GM12865 (cell line): ENCODE measurements around the gene MROH8.

Source experiments
- DNase-seq: peaks from one replicate; pipeline ENCODE4 v3.0.0; 2010; ENCODE audit warnings: low read depth
- H3K4me3 ChIP-seq: 2 replicates; pipeline ENCODE4 v1.5.1; 2011; ENCODE audit warnings: mild to moderate bottlenecking, low read depth, low read length, control low read depth
- TF ChIP-seq, protein P1 (sequence below): IDR thresholded peaks from 2 replicates; pipeline ENCODE4 v1.5.1; 2011; ENCODE audit warnings: low read length, control low read depth, low read depth, inconsistent platforms; ENCODE audit not compliant: insufficient read depth; ENCODE audit errors: missing control alignments

MROH8 gene

DNA sequence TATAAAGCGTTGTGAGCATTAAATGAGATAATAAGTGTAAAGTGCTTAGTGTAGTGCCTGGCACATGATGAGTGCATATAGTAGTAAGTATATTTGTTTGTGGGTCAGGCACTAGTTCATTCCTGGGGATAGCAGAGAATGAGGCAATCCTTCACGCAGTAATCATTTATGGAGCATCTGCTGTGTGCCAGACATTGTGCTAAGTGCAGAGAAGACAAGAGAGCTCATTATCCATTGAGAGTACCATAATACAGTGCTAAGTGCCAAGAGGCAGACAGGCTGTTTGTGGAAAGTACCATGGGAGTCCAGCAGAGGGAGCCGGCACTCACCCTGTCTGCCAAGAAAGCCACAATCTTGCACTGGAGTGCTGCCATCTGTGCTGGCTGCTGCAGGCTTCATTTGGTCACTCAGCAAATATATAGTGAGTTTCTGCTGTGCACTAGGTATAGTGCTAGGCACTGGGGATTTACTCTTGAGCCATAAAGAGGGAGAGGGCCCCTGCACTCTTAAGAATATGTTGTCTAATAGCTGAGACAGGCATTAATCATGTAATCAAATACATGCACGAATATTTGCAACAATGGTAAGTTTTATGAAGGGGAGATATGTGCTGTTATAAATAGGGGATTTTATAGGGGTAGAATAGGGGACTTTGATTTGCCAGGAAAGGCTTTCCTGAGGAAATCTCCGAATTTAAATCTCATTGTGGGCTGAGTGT, 12.9 kb upstream of the MROH8 start:
- TF ChIP-seq, protein P1, sequence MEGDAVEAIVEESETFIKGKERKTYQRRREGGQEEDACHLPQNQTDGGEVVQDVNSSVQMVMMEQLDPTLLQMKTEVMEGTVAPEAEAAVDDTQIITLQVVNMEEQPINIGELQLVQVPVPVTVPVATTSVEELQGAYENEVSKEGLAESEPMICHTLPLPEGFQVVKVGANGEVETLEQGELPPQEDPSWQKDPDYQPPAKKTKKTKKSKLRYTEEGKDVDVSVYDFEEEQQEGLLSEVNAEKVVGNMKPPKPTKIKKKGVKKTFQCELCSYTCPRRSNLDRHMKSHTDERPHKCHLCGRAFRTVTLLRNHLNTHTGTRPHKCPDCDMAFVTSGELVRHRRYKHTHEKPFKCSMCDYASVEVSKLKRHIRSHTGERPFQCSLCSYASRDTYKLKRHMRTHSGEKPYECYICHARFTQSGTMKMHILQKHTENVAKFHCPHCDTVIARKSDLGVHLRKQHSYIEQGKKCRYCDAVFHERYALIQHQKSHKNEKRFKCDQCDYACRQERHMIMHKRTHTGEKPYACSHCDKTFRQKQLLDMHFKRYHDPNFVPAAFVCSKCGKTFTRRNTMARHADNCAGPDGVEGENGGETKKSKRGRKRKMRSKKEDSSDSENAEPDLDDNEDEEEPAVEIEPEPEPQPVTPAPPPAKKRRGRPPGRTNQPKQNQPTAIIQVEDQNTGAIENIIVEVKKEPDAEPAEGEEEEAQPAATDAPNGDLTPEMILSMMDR, result peak; percentile 97
- no peak overlapping the region for H3K4me3 ChIP-seq

DNA sequence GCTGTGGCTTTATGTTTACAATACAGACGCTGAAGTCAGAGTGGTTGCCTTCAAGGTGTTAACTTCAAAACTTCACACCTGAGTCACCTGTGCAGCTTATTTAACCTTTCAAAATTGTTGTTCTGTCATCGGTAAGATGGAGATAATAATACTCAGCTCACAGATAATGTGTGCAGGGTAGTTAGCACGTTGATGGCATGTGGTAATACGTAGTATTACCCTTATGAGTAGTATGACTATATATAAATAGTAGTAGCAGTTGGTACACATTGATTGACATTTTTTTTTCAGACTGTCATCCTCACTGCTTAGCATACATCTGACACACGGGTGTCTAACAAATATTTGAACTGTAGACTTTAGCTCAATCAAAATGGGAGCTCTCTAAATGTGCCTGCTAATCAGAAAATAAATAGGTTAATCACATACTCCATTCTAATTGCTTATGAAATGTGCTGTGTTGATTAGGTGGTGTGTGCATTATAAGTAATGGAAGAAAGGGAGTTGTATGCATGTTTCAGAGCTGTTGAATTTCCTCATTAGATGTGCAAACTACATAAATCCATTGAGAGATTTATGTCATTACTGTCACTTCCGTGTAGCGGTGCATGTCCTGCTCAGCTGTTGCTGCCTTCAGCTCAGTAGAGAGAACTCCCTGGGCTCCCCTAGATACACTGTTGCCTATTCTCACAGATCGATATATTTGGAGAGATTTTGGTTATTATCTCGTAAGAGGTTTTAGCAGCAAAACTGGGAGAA, 11.2 kb upstream of the MROH8 start:
- TF ChIP-seq, protein P1, result no peak
- no peak overlapping the region for H3K4me3 ChIP-seq
- no peak for DNase-seq

More for the DNA sequence above, 12.9 kb upstream of the MROH8 start:
- DNase-seq, result peak; percentile 82

DNA sequence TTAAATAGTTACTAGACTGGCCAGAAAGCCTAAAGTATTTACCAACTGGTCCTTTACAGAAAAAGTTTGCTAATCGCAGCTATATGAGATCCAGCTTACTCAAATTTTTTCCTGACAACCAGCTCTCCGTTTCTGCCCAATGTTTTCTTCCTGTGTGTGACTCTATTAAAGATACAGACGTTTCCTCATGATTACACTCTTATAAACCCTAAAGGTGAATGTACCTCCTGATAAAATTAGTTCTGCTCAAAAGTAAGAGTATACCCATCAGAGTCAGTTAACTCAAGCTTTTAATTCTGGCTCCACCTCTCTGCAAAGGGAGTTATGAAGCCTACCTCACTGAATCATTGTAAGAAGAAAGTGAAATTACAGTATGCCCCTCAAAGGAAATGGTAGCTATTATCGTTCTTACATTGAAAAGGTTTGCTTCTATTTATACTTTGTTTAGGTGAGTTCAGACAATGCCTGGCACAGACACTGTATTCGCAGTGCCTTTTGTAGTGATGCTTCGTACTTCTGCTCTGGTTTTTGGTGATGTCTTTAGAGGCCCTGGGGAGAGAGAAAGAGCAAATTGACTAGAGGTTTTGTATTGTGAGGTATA, 10.2 kb upstream of the MROH8 start:
- no peak overlapping the region; the same call in 1 of the 2 replicates for H3K4me3 ChIP-seq
- TF ChIP-seq, protein P1, result no peak
- DNase-seq, result peak; percentile 55

DNA sequence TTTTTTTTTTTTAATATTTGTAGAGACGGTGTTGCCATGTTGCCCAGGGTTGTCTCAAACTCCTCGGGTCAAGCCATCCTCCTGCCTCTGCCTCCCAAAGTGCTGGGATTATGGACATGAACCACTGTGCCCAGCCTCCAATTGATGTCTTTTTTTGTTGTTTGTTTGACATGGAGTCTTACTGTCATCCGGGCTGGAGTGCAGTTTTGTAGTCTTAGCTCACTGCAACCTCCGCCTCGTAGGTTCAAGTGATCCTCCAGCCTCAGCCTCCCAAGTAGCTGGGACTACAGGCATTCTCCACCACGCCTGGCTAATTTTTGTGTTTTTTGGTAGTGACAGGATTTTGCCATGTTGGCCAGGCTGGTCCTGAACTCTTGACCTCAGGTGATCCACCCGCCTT, 9.4 kb upstream of the MROH8 start:
- DNase-seq, result no peak
- no peak overlapping the region for H3K4me3 ChIP-seq
- TF ChIP-seq, protein P1, result no peak

DNA sequence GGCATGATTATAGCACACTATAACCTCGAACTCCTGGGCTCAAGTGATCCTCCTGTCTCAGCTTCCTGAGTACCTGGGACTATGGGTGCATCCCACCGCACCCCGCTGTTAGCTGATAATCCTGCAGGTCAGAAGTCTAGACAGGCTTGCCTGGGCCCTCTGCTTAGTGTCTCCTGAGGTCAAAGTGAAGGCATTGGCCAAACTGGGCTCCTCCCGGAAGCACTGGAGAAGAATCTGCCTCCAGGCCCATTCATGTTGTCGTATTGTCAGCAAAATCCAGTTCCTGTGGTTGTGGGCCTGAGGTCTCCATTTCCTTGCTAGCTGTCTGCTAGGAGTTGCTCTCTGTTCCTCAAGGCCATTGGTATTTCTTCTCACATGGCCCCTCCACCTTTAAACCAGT, 6.3 kb upstream of the MROH8 start:
- TF ChIP-seq, protein P1, result no peak
- H3K4me3 ChIP-seq, result no peak overlapping the region
- no peak for DNase-seq

DNA sequence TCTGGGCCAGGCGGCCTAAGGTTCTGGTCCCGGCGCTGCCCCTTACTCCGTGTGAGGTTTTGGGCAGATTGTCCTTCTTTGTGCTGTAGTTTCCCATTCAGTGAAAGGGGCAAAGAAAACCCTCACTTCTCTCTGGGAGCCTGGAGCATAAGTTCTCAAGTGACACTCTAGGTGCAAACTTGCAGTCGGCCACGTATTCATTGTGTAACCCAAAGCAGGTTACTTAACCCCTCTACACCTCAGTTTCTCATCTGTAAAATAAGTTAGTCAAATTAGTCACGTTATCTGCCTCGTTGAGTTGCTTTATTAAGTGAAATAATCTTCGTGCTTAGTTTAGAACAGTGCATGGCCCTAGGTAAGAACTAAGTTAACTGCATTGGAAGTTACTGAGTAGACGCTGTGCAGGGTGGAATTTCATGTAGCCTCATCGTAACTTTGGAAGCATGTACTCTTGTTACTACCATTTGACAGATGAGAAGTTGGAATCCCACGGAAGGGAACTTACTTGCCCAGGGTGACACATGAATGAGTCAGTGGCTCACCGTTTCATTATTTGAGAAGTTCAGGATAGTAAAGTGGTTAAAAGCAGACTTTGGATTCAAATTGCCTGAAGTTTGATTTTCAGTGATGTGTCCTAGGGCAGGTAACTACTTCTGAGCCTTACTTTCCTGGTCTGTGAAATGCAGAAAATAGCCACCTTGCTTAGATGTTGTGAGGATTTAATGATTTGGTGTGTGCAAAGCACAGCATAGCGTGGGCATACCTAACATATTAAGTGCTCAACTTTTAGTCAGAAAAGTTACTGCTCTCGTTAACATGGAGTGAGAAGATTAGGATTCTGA, 556 bp upstream of the MROH8 start:
- TF ChIP-seq, protein P1, result no peak
- peak overlapping the region; percentile 68 for H3K4me3 ChIP-seq
- DNase-seq, result peak; percentile 14
